ENCODE results near the gene NRXN2. TPM values are rescaled to one million over a fixed set of nuclear protein-coding genes. Genes with fewer than 3 reads are reported as not detected.

Gene NRXN2
- polyA plus RNA-seq, 3 donors, result 0.07 TPM; not detected in 2

DNA sequence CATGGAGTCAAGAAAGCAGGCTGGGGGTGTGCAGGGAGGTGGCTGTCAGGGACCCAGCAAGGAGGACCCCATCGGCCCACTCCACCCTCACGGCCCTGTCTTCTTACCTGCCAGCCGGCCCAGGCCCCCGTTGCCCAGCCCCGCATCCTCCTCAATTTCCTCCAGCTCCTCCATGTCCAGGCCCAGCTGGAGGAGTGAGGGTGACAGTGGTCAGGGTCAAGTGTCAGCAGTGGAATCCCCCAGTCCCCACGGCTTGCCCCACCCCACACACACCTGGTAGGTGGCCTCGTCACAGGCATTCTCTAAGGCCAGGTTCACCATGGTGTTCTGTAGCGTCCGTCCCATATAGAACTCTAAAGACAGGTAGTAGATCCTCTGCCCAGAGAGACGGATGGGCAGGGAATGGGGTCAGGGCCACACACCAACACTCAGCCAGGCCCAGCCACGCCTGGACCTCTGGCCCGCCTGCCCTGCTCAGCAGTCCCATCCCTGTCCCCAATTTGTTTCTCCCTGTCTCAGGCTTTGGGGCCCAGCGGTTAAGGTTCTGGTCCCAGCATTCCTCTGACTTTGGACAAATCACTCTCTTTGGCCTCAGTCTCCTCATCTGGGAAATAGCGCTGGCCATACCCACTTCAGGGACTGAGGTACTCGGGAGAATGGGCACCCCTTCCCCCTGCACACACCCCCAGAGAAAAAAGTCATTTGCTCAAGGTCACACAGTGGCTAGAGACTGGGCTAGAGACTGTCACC, 35.5 kb upstream of the NRXN2 start:
- TF ChIP-seq, protein P1, sequence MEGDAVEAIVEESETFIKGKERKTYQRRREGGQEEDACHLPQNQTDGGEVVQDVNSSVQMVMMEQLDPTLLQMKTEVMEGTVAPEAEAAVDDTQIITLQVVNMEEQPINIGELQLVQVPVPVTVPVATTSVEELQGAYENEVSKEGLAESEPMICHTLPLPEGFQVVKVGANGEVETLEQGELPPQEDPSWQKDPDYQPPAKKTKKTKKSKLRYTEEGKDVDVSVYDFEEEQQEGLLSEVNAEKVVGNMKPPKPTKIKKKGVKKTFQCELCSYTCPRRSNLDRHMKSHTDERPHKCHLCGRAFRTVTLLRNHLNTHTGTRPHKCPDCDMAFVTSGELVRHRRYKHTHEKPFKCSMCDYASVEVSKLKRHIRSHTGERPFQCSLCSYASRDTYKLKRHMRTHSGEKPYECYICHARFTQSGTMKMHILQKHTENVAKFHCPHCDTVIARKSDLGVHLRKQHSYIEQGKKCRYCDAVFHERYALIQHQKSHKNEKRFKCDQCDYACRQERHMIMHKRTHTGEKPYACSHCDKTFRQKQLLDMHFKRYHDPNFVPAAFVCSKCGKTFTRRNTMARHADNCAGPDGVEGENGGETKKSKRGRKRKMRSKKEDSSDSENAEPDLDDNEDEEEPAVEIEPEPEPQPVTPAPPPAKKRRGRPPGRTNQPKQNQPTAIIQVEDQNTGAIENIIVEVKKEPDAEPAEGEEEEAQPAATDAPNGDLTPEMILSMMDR (IDR thresholded peaks at IDR 0.05), result no peak
- Mint-ChIP-seq H3K27ac (peak overlapping the region in 1 of 7 donors; percentile 75), H3K36me3 (peaks cover 19 to 21% of the 10 kb centered on the region in 2 donors), H3K4me3 (no peak overlapping the region), H3K9me3 (no peaks in the 10 kb centered on the region), H3K4me1 (peaks cover 16% of the 10 kb centered on the region), H3K27me3 (ENCODE audit: low read depth in 3 of 3) (peaks cover 0 to 5% (median 3%) of the 10 kb centered on the region in 3 donors)
- H3K4me1 ChIP-seq (ENCODE audit: control insufficient read depth in 1 of 2, insufficient read depth in 2 of 2, low read length in 2 of 2), result peaks cover 0 to under 1% of the 10 kb centered on the region in 2 donors
- H3K4me3 ChIP-seq (replicated peaks in 1 of 3; ENCODE audit: low read depth in 2 of 3, low read length in 3 of 3), result no peak overlapping the region
- 100% methylated on average over 6 of the region's 15 CpGs for WGBS (ENCODE audit: insufficient coverage)
- H3K79me2 ChIP-seq (ENCODE audit: insufficient read depth, low read length), result no peaks in the 10 kb centered on the region
- H3K9me3 ChIP-seq (replicated peaks in 1 of 2; ENCODE audit: control insufficient read depth in 1 of 2, insufficient read depth in 1 of 2, low read length in 2 of 2), result no peaks in the 10 kb centered on the region
- no peak for DNase-seq
- H2AFZ ChIP-seq (ENCODE audit: insufficient read depth, low read depth, low read length, poor library complexity, severe bottlenecking), result no peak overlapping the region
- H3K9ac ChIP-seq (ENCODE audit: insufficient read depth, low read length, poor library complexity, severe bottlenecking), result no peak overlapping the region
- peaks cover 31% of the 10 kb centered on the region for H4K20me1 ChIP-seq (ENCODE audit: insufficient read depth, low read length)
- H3K27ac ChIP-seq (ENCODE audit: low read depth in 1 of 2, low read length in 2 of 2), result no peak overlapping the region
- no peaks in the 10 kb centered on the region for H3K27me3 ChIP-seq (ENCODE audit: control insufficient read depth in 2 of 2, insufficient read depth in 2 of 2, low read length in 2 of 2)
- no peak overlapping the region for H3K4me2 ChIP-seq (replicated peaks; ENCODE audit: extremely low read depth, low read length, poor library complexity, severe bottlenecking)
- intact Hi-C loops (cut with micrococcal nuclease), result no loop called here
- H3K36me3 ChIP-seq (replicated peaks in 1 of 2; ENCODE audit: control insufficient read depth in 1 of 2, insufficient read depth in 2 of 2, low read length in 2 of 2), result peaks cover 14 to 17% of the 10 kb centered on the region in 2 donors

DNA sequence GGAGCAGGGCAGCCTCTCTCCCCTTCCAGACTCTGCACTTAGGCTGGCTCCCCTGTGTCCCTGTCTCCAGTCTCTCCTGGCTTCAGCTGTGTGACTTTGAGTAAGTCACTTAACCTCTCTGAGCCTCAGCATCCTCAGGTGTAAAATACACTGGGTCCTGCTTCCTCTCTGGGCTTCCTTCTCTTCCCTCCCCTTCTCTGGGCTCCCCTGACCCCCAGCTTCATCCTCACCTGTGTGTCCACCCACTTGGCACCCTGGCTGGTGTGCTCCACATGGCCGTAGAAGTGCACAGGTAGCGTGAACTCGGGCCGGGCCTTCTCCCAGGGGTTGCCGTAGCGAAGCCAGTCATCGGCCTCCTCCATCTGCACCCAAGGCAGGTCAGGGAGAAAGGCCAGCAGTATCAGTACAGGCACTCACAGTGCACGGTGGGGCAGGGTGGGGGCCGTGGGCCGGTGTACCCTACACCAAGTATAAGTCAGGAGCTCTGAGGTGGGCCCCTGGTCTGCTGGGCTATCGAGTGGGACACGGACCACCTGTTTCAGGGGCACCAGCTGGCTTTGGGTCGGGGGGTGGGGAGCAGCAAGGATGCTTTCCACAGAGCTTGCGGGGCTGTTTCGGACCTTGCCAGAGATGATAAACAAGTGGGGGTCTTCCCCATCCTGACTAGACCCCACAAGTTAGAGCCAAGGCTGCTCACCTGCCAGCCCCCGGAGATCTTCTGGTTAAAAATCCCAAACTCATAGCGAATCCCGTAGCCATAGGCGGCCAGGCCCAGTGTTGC, 34.7 kb upstream of the NRXN2 start:
- no peaks in the 10 kb centered on the region for H3K9me3 ChIP-seq (replicated peaks in 1 of 2; ENCODE audit: control insufficient read depth in 1 of 2, insufficient read depth in 1 of 2, low read length in 2 of 2)
- H3K27me3 ChIP-seq (ENCODE audit: control insufficient read depth in 2 of 2, insufficient read depth in 2 of 2, low read length in 2 of 2), result no peaks in the 10 kb centered on the region
- H3K9me3 Mint-ChIP-seq, result no peaks in the 10 kb centered on the region
- no peak overlapping the region for H3K4me3 Mint-ChIP-seq
- H3K79me2 ChIP-seq (ENCODE audit: insufficient read depth, low read length), result no peaks in the 10 kb centered on the region
- H3K4me1 Mint-ChIP-seq, result peaks cover 12% of the 10 kb centered on the region
- no peak overlapping the region for H3K27ac ChIP-seq (ENCODE audit: low read depth in 1 of 2, low read length in 2 of 2)
- peaks cover 13 to 15% of the 10 kb centered on the region in 2 donors for H3K36me3 Mint-ChIP-seq
- DNase-seq, result no peak
- 98% methylated on average over 17 of the region's 19 CpGs for WGBS (ENCODE audit: insufficient coverage)
- no peak overlapping the region for H2AFZ ChIP-seq (ENCODE audit: insufficient read depth, low read depth, low read length, poor library complexity, severe bottlenecking)
- H3K36me3 ChIP-seq (replicated peaks in 1 of 2; ENCODE audit: control insufficient read depth in 1 of 2, insufficient read depth in 2 of 2, low read length in 2 of 2), result peaks cover 6 to 9% of the 10 kb centered on the region in 2 donors
- intact Hi-C loops (cut with micrococcal nuclease), result no loop called here
- H4K20me1 ChIP-seq (ENCODE audit: insufficient read depth, low read length), result peaks cover 23% of the 10 kb centered on the region
- TF ChIP-seq, protein P1 (IDR thresholded peaks at IDR 0.05), result no peak
- H3K4me3 ChIP-seq (replicated peaks in 1 of 3; ENCODE audit: low read depth in 2 of 3, low read length in 3 of 3), result no peak overlapping the region
- H3K4me1 ChIP-seq (ENCODE audit: control insufficient read depth in 1 of 2, insufficient read depth in 2 of 2, low read length in 2 of 2), result no peaks in the 10 kb centered on the region
- peaks cover 0 to 5% (median 3%) of the 10 kb centered on the region in 3 donors for H3K27me3 Mint-ChIP-seq (ENCODE audit: low read depth in 3 of 3)
- no peak overlapping the region for H3K4me2 ChIP-seq (replicated peaks; ENCODE audit: extremely low read depth, low read length, poor library complexity, severe bottlenecking)
- H3K9ac ChIP-seq (ENCODE audit: insufficient read depth, low read length, poor library complexity, severe bottlenecking), result no peak overlapping the region
- peak overlapping the region in 2 of 7 donors; percentile 25 to 53 for H3K27ac Mint-ChIP-seq
